Tibial artery (tissue), 4 donors: ENCODE measurements around the gene HNRNPL.

Experiments used
- DNase-seq, 2 donors: peaks; one replicate each; pipeline ENCODE4 v3.0.0-alpha.2; 2019
- H3K27ac ChIP-seq, 2 donors: fragments of 200-600 bp; sonication (generic) in 1 of 2; 1 replicate in 1 of 2; 2 replicates in 1 of 2; pipeline ENCODE4 v1.5.1; 2018 to 2019; ENCODE audit warnings: mild to moderate bottlenecking in 1 of 2
- H3K27me3 ChIP-seq, 2 donors: fragments of 200-600 bp; sonication (generic) in 1 of 2; one replicate each; pipeline versions ENCODE4 v1.5.1 to v1.6.0; 2016 to 2019
- H3K36me3 ChIP-seq, 3 donors: fragments of 200-600 bp; sonication (generic) in 2 of 3; one replicate each; pipeline ENCODE4 v1.5.1; 2016 to 2019; ENCODE audit warnings: mild to moderate bottlenecking in 2 of 3
- H3K4me1 ChIP-seq, 4 donors: fragments of 200-600 bp; sonication (generic) in 2 of 4; 1 replicate in 3 of 4; 2 replicates in 1 of 4; pipeline ENCODE4 v1.5.1; 2016 to 2019
- H3K4me3 ChIP-seq, 2 donors: fragments of 200-600 bp; sonication (generic) in 1 of 2; 1 replicate in 1 of 2; 2 replicates in 1 of 2; pipeline ENCODE4 v1.5.1; 2018 to 2019; ENCODE audit warnings: mild to moderate bottlenecking in 2 of 2
- H3K9me3 ChIP-seq, 3 donors: fragments of 200-600 bp; sonication (generic) in 1 of 3; one replicate each; pipeline ENCODE4 v1.5.1; 2016 to 2019
- intact Hi-C: fragments of 100-400 bp; cut with DNase I; formaldehyde crosslinking; loops from one replicate; pipeline ENCODE4 v1.15.0; 2023; ENCODE audit warnings: low total_unique reads
- TF ChIP-seq, protein P1 (sequence below), 2 experiments: fragments of 200-600 bp in 1 of 2; fragments of 450-650 bp in 1 of 2; IDR thresholded peaks; one replicate each; pipeline ENCODE4 v1.5.1; 2017 to 2019; ENCODE audit warnings: antibody characterized with exemption in 2 of 2, mild to moderate bottlenecking in 1 of 2, moderate library complexity in 1 of 2

The HNRNPL gene

DNA sequence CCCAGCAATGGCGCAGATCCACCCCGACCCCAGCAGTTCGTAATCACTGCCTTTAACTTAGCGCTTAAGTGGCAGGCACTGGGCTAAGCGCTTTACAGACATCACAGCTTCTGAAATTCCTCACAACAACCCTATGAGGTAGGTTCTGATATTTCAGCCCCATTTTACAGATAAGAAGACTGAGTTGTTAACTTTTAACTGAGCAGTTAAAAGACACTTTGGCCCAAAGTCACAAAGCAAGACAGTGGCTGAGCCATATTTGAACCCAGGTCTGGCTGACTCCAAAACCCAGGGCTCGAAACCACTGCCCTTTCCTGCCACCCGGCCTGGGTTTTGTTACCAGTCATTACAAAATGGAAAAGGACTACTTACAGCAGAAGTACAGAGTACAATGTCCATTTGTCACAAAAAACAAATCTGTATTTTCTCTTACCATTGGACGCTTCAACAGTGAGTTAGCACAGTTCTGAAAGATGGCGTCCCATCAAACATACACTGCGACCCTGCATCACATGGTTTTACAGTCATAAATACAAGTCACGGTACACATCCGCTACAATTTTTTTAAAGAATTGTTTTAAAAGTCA is 8.5 kb downstream of the HNRNPL start:
- peaks cover 0 to 26% (median 9%) of the 10 kb centered on the region in 4 donors for H3K4me1 ChIP-seq
- intact Hi-C loops: no loop called here
- TF ChIP-seq, protein P1, sequence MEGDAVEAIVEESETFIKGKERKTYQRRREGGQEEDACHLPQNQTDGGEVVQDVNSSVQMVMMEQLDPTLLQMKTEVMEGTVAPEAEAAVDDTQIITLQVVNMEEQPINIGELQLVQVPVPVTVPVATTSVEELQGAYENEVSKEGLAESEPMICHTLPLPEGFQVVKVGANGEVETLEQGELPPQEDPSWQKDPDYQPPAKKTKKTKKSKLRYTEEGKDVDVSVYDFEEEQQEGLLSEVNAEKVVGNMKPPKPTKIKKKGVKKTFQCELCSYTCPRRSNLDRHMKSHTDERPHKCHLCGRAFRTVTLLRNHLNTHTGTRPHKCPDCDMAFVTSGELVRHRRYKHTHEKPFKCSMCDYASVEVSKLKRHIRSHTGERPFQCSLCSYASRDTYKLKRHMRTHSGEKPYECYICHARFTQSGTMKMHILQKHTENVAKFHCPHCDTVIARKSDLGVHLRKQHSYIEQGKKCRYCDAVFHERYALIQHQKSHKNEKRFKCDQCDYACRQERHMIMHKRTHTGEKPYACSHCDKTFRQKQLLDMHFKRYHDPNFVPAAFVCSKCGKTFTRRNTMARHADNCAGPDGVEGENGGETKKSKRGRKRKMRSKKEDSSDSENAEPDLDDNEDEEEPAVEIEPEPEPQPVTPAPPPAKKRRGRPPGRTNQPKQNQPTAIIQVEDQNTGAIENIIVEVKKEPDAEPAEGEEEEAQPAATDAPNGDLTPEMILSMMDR (IDR thresholded peaks at IDR 0.05): no peak
- peaks cover 97 to 100% (median 98%) of the 10 kb centered on the region in 3 donors for H3K36me3 ChIP-seq
- H3K9me3 ChIP-seq: no peaks in the 10 kb centered on the region
- no peak overlapping the region for H3K4me3 ChIP-seq
- no peak overlapping the region for H3K27ac ChIP-seq
- no peak for DNase-seq
- H3K27me3 ChIP-seq: no peaks in the 10 kb centered on the region

DNA sequence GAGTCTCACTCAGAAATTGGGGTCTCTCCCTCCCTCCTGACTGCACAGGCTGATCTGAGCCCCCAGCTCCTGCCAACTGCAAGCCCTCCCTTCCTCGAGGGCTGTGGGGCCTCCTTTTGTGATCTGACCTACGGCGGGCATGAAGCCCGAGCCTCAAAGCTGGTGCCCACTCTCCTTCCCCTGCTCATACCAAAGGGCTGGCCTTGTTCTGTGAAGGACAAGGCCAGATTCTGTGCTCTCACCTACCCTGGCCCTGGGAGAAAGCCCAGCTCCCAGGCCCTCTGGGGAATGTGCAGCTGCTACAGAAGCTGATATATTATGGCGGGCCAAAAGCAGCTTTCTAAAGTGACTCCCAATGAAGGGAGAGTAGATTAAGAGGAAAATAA is 9.2 kb downstream of the HNRNPL start:
- TF ChIP-seq, protein P1 (IDR thresholded peaks at IDR 0.05): no peak
- H3K4me1 ChIP-seq: peaks cover 0 to 28% (median 9%) of the 10 kb centered on the region in 4 donors
- DNase-seq: no peak
- H3K27me3 ChIP-seq: no peaks in the 10 kb centered on the region
- no peak overlapping the region for H3K4me3 ChIP-seq
- intact Hi-C loops: no loop called here
- no peaks in the 10 kb centered on the region for H3K9me3 ChIP-seq
- no peak overlapping the region for H3K27ac ChIP-seq
- peaks cover 90 to 100% (median 98%) of the 10 kb centered on the region in 3 donors for H3K36me3 ChIP-seq

DNA sequence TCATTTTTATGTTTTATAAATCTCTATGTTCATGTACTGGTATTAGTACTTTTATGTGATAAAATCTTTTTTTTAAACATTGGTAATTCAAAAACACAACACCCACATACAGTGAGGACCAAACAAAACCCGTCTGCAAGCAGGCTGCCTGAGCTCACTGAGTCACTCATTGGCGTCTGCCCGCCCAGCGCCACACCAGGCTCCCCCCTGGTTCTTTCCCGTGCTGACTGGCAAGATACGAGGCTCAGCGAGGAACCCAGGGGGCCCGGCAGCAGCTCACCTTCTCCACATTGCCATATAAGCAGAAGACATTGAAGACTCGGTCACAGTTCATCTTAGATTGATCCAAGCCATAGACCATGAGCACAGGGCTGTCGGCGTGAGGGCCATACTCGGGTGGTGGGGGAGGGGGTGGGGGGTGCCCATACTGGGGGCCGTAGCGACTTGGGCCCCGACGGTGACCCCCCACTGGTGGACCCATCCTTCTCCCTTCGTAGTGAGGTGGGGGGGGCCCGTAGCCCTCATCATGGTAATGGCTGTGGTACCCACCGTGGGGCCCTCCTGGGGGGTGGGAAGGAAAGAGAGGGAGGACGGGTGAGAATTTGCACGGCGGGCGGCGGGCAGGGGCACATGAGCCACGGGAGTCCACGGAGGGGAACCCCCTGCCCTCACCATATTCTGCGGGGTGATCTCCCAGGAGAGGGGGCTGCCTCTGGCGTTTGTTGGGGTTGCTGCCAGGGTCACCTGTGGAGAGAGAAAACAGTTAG is 9.8 kb downstream of the HNRNPL start:
- Histone ChIP-seq H3K9me3 (no peaks in the 10 kb centered on the region), H3K4me1 (peaks cover 0 to 34% (median 11%) of the 10 kb centered on the region in 4 donors), H3K36me3 (peaks cover 84 to 98% (median 94%) of the 10 kb centered on the region in 3 donors), H3K27ac (no peak overlapping the region), H3K4me3 (no peak overlapping the region), H3K27me3 (no peaks in the 10 kb centered on the region)
- DNase-seq: no peak
- TF ChIP-seq, protein P1 (IDR thresholded peaks at IDR 0.05): no peak
- intact Hi-C loops: no loop called here

DNA sequence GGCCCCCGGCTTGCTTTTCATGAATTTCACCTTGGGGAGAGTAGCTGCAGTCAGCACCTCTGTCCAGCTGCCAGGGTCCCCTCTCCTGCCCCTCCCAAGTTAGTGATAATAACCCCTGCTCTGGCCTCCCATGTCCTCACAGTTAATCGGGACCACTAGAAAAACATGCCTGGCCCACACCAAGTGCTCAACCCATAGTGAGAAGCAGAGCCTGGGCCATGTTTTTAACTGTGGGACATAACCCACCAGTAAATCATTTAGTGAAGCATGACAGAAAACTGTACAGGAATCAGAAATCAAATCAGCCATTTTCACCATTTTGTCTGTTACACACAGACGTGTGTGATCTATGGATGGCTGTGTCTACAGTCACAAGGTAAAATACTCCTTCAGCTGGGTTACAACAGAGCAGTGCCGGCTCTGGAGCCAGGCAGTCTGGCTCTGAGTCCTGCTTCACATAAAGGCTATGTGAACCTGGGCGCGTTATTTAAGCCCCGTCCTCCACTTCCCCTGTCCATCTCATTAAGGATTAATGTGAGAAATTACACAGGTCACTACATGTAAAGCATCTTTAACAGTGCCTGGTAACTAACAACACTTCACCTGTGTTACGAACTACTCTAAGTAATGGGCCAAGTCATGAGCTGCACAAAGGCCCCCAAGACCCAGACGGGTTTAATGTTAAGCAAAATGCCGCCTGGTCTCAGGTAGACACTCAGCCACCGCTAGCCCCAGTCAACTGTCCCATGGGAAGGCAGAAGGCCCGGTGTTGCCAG is 10.6 kb downstream of the HNRNPL start:
- no peak overlapping the region for H3K27ac ChIP-seq
- TF ChIP-seq, protein P1 (IDR thresholded peaks at IDR 0.05): no peak
- no peak overlapping the region for H3K4me3 ChIP-seq
- peaks cover 76 to 90% (median 86%) of the 10 kb centered on the region in 3 donors for H3K36me3 ChIP-seq
- H3K9me3 ChIP-seq: no peaks in the 10 kb centered on the region
- H3K4me1 ChIP-seq: peaks cover 0 to 38% (median 12%) of the 10 kb centered on the region in 4 donors
- intact Hi-C loops: no loop called here
- H3K27me3 ChIP-seq: no peaks in the 10 kb centered on the region
- no peak for DNase-seq

DNA sequence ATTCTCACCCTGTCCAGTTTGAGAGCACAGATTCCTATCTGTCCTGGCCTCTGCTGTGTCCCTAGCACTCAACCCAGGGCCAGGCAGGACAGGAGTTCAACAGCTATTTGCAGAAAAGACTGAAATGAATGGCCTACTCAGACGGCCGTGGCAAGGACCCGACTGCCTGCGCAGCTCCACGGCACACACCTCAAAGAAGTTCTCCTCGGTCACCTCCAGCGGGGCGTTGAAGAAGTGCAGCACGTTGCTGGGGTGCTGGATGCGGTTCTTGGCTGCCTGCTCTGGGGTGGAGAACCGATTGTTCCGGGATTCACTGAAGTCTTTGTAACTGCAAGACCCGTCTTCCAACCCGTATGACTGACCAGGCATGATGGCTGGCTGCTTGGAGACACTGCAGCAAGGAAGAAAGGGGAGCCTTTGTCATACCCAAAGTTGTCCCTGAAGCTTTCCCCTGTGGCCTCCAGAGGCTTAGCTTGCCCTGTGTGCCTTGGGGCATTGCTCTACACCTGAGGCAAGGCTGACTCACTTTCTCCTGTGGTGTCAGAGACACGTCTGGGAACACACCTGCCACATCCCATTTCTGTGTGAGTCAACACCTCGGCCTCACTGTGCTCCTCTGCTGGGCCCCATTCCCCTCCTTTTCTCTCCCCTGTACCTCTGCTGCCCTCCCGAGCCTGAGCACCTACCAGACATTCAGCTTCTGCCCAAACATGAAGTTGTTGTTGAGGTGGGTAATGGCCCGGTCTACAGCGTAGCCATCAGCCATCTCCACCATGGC is 11.4 kb downstream of the HNRNPL start:
- Histone ChIP-seq H3K27me3 (no peaks in the 10 kb centered on the region), H3K27ac (no peak overlapping the region), H3K36me3 (peaks cover 68 to 82% (median 78%) of the 10 kb centered on the region in 3 donors), H3K9me3 (no peaks in the 10 kb centered on the region), H3K4me1 (peaks cover 0 to 38% (median 12%) of the 10 kb centered on the region in 4 donors), H3K4me3 (no peak overlapping the region)
- no peak for DNase-seq
- intact Hi-C loops: no loop called here
- TF ChIP-seq, protein P1 (IDR thresholded peaks at IDR 0.05): no peak
